ENCODE data around the gene SLITRK3.
A peak's percentile ranks its signal among the peaks of the same experiment; 100 is the strongest.

The SLITRK3 gene, protein sequence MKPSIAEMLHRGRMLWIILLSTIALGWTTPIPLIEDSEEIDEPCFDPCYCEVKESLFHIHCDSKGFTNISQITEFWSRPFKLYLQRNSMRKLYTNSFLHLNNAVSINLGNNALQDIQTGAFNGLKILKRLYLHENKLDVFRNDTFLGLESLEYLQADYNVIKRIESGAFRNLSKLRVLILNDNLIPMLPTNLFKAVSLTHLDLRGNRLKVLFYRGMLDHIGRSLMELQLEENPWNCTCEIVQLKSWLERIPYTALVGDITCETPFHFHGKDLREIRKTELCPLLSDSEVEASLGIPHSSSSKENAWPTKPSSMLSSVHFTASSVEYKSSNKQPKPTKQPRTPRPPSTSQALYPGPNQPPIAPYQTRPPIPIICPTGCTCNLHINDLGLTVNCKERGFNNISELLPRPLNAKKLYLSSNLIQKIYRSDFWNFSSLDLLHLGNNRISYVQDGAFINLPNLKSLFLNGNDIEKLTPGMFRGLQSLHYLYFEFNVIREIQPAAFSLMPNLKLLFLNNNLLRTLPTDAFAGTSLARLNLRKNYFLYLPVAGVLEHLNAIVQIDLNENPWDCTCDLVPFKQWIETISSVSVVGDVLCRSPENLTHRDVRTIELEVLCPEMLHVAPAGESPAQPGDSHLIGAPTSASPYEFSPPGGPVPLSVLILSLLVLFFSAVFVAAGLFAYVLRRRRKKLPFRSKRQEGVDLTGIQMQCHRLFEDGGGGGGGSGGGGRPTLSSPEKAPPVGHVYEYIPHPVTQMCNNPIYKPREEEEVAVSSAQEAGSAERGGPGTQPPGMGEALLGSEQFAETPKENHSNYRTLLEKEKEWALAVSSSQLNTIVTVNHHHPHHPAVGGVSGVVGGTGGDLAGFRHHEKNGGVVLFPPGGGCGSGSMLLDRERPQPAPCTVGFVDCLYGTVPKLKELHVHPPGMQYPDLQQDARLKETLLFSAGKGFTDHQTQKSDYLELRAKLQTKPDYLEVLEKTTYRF
- total RNA-seq, result 0 to 1.3 (median 0) reads per million in 17 experiments

DNA sequence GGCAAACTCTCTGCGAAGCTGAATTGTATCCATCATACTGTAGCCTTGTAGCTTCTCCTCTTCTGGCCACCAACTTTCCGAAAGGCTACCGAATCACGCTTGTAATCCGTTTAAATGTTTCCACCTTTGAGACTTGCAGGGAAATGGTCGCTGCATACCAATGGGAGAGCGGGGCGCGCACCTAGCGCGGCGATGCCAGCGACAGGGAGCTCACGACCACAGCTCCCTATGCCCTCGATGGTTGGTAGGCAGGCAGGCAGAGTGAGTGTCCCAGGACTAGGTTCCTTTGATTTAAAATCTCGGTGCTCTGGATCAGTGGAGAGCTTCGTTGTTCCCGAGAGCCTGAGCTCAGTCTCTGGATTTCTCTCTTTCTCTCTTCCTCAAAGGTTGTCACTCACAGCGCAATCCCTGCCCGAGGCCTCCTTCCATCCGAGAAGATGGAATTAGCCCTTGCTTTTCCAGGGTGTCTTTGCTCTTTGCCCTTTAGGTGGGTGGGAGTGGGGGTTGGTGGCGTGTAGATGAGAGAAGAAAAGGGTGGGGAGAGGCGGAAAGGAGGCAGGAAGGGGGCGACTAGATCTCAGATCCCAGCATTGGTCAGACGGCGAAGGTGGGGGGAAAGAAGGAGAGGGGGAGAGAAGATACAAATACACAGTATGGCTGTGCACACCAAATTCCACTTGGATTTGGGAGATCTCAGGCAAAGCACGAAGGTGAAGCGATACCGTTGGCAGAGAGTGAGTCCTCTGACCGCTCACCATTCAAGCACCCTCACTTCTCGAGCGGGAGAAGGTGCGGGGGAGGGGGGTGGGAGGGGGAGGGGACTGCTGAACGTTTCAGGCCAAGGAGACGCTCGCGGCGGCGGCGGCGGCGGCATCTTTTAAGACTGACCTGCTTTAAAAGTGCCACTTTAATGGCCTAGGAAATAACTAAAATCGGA lies at the start of gene SLITRK3:
SLITRK3 (minus strand) TSS at position 745 of the 937 bp plus-strand sequence. CDS start 5,554 bp downstream, outside the sequence.
- no peak for DNase-seq

DNA sequence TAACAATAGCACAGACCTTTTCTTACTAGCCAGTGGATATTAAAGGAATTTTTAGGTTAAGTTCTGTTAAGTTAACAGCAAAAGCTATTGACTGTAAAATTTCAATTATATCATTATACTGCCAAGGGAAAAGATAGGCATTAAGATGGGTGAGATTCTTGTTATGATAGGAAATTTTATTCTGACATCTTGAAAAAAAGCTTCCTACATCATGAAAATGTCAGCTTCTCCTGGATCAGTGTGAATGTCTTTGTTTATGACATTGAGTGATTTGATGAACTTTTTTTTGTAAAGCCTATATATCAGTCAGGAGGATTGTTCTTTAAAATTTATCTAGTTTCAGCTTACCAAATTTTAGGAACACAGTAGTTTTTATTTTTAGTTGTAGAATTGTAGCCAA lies 47.4 kb upstream of the SLITRK3 start:
- DNase-seq, result no peak

DNA sequence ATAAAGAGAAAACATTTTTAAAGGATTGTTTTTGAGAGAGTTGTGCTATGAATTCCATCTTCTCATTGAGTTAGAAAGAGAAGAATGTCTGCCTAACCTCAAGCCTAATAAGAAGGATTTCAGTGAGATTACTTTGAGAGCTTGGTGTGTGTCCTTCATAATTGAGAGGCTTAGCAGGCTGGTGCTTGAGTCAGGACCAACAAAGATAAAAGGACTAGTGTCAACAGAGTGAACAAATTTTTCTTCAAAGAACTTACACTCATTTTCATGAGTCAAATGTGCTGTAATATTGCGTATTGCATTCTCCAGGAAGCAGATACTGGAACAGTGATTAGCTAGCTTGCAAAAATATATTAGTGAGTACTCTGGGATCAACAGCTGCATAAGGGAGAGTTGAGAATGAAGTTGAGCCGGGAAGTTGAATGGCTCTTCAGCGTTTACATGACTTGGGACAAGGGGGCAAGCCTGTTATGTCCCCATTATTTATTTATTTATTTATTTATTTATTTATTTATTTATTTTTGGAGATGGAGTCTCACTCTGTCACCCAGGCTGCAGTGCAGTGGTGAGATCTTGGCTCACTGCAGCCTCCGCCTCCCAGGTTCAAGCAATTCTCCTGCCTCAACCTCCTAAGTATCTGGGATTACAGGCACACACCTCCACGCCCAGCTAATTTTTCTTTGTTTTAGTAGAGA lies 37.5 kb upstream of the SLITRK3 start:
- no peak for DNase-seq

DNA sequence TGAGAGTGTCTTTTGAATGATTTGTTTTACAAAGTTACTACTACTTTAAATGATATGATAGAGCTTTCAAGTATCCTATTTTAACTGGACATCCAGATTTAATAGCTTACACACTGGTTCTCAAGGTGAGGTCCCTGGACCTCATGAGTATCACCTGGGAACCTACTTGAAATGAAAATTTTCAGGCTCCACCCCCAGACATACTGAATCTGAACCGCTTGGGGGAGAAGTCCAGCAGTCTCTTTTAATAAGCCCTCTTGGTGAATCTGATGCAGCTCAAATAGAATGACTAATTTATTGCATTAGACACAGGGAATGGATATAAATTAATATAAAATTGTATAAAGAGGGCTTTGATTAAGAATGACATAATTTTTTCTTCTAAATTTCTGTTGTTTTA lies 29.4 kb upstream of the SLITRK3 start:
- DNase-seq, result no peak

- DNase-seq, result no peak
These were observed 21.6 kb upstream of the SLITRK3 start for GRCh38 chr3:165217739-165218138.

GRCh38 chr3:165212580-165212979 lies 16.4 kb upstream of the SLITRK3 start:
- DNase-seq, result no peak

GRCh38 chr3:165211721-165212120 lies 15.5 kb upstream of the SLITRK3 start:
- DNase-seq, result no peak

DNA sequence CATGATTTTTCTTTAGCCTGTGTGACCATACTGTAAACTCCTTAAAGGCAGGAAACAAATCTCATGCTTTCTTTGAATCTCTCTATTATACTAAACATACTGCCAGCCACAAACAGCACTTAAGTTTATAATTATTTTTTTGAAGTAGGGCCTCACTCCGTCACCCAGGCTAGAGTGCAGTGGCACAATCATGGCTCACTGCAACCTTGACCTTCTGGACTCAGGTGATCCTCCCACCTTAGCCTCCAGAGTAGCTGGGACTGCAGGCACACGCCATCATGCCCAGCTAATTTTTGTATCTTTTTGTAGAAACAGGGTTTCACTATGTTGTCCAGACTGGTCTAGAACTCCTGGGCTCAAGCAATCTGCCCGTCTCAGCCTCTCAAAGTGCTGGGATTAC lies 14.5 kb upstream of the SLITRK3 start:
- DNase-seq, result no peak

DNA sequence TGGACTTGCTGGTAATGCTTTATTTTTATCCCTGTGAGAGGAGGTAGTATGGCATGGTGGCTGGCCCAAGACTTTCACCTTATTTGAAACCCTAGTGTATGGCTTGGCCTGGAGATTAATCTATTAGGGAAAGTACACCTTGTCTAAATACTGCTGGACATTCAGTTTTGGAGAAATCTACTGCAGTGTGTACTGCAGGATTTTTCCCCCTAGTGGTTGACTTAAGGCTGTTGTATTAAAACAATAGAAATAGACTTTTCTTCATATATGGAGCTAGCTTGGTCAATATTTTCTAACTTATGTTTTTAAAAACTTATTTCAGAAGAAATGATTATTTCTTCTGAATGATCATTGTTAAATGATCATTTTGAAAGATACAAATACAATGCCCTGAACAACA lies 13.9 kb upstream of the SLITRK3 start:
- no peak for DNase-seq

- DNase-seq, result peak; percentile 71 to 84 (median 78)
These were observed 10.5 kb upstream of the SLITRK3 start for GRCh38 chr3:165206454-165207266.

DNA sequence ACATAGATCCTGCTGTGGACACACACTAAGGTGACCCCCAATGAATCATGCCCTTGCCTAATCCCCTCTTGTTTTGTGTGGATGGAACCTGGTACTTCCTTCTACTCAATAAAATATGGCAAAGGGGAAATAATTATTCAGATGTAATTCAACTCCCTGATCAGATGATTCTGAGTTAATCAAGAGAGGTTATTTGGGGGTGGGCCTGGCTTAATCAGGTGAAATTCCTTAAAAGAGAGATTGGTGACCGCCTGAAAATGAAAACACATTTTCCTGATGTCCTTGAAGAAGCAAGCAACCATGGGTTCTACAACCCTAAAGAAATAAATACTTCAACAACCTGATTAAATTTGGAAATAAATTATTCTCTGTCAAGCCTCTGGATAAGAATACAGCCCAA lies 8.3 kb upstream of the SLITRK3 start:
- no peak for DNase-seq

DNA sequence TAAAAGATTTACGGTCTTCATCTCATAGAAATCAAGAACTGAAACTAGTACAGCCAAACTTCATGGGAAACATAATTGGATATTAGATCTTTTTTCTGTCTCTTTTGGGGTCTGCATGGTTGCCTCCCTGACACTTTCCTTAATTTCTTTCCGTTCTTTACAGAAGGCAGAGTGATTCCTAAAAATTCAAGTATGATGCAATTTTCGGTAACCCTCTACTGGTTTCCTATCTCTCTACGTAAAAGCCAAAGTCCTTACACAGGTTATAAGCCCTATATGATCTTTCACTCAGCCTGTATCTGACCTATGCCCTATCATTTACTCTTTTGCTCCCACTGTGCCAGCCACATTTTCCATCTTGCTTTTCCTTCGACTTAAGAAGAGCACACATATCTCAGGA lies 6.8 kb upstream of the SLITRK3 start:
- DNase-seq, result no peak

- DNase-seq, result no peak
These were observed 5.8 kb upstream of the SLITRK3 start for GRCh38 chr3:165201964-165202363.

GRCh38 chr3:165197481-165197800 lies 1.3 kb upstream of the SLITRK3 start:
- DNase-seq, result no peak

GRCh38 chr3:165196577-165197480 lies 645 bp upstream of the SLITRK3 start:
- DNase-seq, result no peak

DNA sequence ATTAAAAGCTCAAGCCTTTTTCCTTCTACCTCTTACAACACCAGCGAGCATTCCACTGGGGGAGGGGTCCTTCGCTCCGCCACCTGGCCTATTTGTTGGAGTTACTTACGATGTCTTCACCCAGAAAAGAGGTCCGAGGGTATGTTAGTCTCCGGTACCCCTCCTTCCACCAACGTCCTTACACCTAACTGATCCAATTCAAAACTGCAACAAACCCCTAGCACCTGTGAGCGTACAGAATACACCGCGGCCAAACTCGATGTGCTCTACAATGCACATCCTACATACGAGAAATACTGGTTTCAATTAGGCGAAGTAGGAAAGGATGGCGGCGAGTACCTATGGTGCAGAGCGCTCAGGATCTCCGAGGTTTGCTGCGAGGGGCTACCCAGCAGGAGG lies 944 bp downstream of the SLITRK3 start:
- DNase-seq, result no peak

- DNase-seq, result no peak
These were observed 1.5 kb downstream of the SLITRK3 start for GRCh38 chr3:165194511-165195240.

- DNase-seq, result no peak
These were observed 2.6 kb downstream of the SLITRK3 start for GRCh38 chr3:165193366-165194254.
